Stomach (tissue), 4 donors: ENCODE data around the gene RRBP1.

Experiments used
- EP300 ChIP-seq: sonication (generic); formaldehyde crosslinking; IDR thresholded peaks from one replicate; pipeline ENCODE4 v1.6.1; 2017; ENCODE audit warnings: antibody characterized with exemption
- TF ChIP-seq, protein P1 (sequence below), 7 experiments: fragments of 450-650 bp in 4 of 7; fragments of 200-600 bp in 3 of 7; sonication (generic) in 3 of 7; IDR thresholded peaks; one replicate each; pipeline ENCODE4 v1.5.1; 2016 to 2019; ENCODE audit warnings: antibody characterized with exemption in 7 of 7, control low read depth in 2 of 7, mild to moderate bottlenecking in 1 of 7

- TF ChIP-seq, protein P1, sequence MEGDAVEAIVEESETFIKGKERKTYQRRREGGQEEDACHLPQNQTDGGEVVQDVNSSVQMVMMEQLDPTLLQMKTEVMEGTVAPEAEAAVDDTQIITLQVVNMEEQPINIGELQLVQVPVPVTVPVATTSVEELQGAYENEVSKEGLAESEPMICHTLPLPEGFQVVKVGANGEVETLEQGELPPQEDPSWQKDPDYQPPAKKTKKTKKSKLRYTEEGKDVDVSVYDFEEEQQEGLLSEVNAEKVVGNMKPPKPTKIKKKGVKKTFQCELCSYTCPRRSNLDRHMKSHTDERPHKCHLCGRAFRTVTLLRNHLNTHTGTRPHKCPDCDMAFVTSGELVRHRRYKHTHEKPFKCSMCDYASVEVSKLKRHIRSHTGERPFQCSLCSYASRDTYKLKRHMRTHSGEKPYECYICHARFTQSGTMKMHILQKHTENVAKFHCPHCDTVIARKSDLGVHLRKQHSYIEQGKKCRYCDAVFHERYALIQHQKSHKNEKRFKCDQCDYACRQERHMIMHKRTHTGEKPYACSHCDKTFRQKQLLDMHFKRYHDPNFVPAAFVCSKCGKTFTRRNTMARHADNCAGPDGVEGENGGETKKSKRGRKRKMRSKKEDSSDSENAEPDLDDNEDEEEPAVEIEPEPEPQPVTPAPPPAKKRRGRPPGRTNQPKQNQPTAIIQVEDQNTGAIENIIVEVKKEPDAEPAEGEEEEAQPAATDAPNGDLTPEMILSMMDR (IDR thresholded peaks at IDR 0.05) = no peak
- TF ChIP-seq EP300 = no peak
Observed at GRCh38 chr20:17634661-17635331, 47.2 kb downstream of the RRBP1 start.
